ENCODE measurements around the gene AIFM3.
A peak's percentile ranks its signal among the peaks of the same experiment; 100 is the strongest.

The AIFM3 gene

DNA sequence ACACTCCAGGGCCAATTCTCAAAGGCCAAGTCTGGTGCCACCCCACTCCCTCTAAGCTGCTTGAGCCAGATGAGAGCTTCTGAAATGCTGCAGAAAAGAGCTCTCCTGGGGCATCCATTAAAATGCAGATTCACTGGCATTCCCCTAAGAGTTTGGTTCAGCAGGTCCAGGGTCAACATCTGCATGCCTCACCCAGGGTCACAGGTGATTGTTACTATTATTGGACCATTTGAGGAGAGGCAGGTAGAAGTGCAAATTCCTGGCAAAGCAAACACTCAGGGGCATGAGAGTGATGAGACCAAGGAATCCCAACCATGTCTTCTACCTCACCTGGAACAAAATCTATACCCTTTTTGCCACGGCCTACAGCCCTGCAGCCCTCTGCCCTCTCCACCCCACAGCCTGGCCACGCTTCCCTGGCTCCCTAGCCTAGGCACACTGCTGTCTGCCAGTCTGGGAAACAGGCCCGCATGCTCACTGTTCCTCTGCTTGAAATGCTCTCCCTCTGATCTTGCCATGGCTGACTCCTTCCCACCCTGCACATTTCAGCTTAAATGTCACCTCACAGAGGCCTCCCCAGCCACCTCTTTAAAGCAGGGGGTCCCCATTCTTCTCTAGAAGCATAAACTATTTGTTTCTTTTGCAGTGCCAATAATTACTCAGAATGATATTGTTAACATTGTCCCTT, 43.5 kb downstream of the AIFM3 start:
- no peak for DNase-seq

DNA sequence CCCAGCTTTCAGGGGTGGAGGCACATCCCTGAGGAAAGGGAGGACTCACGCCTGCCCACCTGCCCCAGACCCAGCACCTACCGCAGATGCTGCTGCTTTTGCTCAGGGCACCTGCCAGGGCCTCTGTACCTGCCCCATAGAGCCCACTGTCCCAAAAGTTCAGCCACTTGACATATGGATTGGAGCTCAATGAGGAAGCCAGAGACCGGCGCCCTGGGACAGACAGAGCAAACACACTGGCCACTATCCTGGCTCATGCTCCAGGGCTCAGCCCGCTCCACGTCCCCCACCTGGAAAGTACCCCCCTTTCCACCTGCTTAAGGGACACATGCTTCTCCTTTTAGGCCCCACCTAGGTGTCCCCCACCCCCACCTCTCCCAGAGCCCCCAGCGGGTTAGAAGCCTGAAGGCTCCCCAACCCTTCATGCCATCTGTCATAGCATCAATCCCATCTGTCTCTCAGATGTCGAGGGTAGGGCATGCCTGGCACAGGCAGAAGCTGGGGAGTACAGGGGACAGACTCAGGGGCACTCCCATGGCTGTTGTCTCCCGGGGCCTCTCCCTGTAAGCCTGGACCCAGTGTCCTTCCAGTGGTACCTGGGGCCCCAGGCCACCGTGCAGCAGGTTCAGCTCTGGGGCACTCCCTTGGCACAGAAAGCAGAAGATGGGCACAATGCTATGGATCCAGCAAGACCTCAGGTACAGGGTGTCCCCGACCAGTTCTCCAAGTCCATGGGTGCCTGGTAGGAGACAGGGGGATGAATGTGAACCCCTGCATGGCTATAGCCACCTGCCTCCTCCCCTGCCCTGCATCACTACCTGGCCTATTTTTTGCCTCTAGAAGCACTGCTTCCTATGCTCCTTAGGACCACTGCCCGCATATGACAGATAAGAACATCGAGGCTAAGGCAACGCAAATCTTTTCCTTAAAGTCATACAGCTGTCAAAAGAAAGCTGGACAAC, 45.7 kb downstream of the AIFM3 start:
- no peak for DNase-seq

- no peak for DNase-seq
Observed at GRCh38 chr22:21013657-21014201, 46.7 kb downstream of the AIFM3 start.

DNA sequence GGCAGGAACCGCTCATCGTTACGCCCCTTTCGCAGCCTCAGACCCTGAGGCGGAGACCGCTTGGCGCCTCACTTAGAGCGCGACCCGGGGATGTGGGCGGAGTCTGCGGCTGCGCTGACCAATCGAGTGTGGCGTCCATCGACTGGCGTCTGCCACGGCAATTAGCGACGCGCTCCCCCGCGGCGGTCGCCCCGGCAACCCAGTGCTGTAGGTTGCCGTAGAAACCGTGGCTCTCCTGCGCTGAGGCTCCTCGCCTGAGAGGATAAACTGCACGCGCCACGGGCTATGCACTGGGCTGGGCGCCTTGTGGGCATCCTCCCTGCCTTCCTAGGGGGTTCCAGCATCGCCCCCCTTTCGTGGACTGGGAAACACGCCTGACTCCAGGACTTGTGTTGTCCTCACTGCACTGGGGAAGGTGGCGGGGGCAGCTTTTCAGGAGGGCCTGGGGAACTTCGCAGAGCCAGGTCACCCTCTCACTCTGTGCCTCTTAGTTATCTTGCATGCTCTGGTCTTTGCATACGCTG, 47.2 kb downstream of the AIFM3 start:
- peak; percentile 85 for DNase-seq

DNA sequence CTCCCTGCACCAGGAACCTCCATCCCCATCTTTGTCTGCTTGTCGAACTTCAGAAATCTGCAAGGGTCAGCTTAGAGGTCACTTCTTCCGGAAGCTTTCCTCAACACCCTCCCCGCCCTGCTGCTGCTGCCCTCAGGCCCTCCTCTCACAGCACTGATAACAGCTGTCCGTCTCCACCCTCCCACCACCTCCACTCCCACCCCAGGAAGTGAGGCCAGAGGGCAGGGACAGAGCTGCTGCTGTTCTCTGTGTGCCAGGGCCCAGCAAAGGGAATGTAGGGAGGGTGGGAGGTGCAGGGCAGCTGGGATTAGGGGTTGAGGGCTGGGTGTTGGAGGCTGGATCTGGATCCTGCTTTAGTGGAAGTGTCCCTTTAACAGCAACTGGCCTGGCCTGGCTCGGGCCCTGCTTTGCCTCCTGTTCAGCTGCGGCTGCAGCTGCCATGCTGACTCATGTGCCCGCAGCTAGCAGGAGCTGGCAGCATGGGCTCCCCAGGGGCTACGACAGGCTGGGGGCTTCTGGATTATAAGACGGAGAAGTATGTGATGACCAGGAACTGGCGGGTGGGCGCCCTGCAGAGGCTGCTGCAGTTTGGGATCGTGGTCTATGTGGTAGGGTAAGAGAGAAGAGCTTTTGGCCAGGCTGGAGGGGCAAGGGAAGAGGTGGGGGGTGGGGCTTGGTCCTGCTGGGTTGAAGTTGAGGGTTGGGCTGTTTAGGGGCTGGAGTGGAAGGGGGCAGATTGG, 47.8 kb downstream of the AIFM3 start, which contains the start of gene P2RX6:
Gene P2RX6 (plus strand): TSS at position 440 of the 740 bp plus-strand sequence. CDS start 10 bp downstream, at position 450.
- no peak for DNase-seq

GRCh38 chr22:21015466-21016006, 48.5 kb downstream of the AIFM3 start:
- DNase-seq, result no peak

DNA sequence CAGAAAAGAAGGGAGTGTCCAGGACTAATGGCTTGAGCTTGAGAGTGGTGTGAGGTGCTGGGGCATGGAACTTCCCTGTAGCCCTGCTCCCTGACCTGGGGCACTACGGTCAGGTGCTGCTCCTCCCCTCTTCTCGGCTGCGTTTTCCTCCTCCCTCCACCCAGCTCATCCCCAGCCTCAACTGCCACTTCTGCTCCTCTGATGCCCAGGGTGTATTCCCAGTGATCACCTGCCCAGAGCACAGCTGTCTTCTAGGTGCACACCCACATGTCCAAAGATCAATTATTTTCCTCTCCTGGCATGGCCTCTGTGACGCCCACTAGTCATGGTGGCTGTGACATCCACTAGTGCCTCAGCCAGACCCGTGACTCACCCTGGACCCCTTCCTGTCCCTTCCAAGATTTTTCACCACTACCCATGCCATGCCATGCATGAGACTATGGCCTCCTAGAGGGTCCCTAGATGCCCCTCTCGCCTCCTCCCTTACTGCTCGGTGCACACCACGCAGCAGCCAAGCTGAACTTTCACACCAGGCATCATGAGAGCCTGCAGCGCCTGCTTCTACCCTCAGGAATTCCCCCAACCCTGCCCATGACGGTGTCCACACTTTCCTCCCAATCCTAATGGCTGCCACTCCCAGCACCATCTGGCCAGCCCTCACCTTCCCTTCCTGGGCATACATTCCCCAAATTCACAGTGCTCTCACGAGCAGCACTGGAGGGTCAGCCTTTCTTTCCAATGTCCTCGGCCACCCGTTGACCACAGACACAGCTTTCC, 49.8 kb downstream of the AIFM3 start:
- DNase-seq, result no peak

DNA sequence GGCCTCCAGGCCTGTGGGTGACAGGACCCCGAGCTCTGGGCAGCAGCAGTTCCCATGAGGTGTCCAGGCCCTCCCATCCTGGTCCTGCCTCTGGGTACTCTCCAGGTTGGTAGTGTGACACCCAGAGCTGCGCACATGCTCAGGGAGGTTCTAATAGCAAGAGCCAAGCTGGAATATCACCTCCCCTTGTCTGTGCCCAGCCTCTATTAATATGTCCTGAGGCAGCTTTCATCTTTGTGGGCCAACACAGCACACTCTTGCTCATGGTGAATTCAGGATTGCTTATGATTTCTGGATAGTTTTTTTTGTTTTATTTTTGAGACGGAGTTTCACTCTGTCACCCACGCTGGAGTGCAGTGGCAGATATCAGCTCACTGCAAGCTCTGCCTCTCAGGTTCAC, 51.3 kb downstream of the AIFM3 start:
- no peak for DNase-seq

DNA sequence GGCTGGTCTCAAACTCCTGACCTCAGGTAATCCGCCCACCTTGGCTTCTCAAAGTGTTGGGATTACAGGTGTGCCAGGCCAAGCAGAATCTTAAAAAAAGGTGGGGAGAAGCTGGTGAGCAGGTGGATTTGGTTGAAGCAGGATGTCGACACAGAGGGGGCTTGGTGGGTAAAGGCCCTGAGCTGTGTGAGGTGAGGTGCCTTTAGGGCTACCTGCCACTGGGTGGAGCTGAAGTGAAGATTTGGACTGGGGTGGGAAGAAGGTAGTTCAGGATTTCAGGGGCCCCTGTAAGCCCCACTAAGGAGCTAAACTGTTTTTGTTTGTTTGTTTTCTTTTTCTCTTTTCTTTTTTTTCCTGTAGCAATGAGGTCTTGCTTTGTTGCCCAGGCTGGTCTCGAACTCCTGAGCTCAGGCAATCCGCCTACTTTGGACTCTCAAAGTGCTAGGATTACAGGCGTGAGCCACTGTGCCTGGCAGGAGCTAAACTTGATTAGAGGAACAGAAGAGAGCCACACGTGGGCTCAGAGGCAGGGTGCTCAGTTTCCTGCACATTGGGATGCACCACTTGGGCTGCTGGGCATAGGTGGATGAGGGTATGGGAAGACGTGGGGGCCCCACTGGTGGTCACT, 53.9 kb downstream of the AIFM3 start:
- no peak for DNase-seq

DNA sequence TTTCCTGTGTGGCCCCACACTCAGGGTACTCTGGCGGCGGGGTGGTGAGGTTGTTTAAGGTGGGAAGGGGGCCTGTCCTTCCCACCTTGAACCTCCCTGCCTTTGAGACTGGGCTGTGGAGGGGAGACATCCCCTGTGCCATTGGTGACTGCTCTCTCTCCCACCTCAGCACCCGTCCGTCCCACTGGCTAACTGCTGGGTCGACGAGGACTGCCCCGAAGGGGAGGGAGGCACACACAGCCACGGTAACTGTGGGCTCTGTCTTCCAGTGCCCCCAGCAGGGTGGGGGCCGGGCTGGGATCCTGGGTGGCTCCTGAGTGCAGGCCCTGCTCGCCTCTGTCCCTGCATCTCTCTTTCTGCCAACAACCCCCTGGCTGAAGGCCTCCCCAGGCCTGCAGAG, 55.5 kb downstream of the AIFM3 start:
- no peak for DNase-seq

- DNase-seq, result no peak
Observed at GRCh38 chr22:21022955-21023614, 56.0 kb downstream of the AIFM3 start.

- no peak for DNase-seq
Observed at GRCh38 chr22:21025266-21025665, 58.2 kb downstream of the AIFM3 start.

- DNase-seq, result no peak
Observed at GRCh38 chr22:21025763-21026755, 59.0 kb downstream of the AIFM3 start.

- DNase-seq, result no peak
Observed at GRCh38 chr22:21026783-21027692, 60.0 kb downstream of the AIFM3 start.

DNA sequence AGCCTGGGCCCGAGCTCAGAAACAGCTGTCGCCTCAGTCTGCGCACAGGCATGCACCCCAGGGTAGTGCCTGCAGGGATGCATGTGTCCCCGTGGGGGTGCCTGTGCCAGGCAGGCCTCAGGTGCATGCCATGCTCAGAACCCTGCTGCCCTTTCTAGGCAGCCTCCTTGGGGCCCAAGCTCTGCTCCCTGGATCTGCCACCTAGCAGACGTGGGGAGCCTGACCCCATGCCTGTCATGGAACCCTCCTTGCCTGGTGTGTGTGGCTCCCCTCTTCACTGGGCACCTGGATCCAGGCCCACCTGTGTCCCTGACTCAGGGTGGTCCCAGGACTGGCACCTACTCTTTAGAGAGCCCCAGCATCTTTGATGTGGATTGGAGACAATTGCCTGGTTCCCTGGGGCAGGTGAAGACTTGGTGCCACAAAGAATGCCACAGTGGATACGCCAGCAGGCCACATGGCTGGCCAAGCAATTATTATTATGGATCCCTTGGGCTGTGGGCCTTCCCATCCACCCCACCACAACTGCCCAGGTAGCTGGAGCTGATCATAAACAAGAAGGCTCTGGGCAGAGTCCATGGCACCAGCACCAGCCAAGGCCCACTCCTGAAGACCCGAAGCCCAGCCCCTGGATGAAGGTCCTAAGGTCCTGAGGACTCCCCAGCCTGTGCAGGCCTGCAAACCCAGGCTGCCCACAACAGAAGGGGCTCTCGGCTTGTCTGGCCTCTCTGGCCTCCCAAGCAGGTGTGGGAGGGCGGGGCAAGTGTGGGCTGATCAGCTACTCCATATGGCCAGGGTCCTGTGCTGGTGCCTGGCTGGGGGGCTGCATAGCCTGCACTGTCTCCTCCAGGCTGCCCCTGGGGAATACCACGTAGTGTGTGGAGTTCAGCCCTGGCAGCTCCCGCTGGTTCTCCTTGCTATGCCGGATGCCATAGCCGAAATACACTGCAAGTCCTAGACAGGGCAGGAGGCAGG, 61.5 kb downstream of the AIFM3 start:
- DNase-seq, result no peak

- DNase-seq, result no peak
Observed at GRCh38 chr22:21029486-21030025, 62.5 kb downstream of the AIFM3 start.

- no peak for DNase-seq
Observed at GRCh38 chr22:21030032-21030431, 63.0 kb downstream of the AIFM3 start.

All from NCI-H510A (cell line).